ENCODE results near the gene RASA4.
"Not testable (repeated sequence)": the region's sequence is repeated elsewhere in the genome, so short reads cannot be mapped to it uniquely, and the experiment has no call there.

DNA sequence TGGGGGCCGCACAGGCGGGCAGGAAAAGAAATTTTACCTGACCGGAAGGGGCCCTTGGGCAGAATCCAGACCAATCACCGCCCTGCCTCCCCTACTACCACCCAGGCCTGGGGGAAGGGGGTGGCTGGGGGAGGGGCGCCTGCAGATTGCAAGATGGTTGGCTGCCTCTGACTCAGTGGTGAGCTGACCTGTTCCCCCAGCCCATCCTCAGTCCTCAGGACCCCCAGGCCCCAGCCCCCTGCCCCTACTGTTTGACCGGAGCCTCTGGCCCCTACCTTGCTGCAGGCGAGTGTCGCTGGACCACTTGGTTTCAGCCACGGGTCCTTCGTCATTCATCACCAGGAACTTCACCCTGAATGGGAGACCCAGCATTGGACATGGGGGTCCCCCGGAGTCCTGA, 22.3 kb upstream of the RASA4 start:
- not testable (repeated sequence) for TF ChIP-seq EZH2 (IDR thresholded peaks at IDR 0.05)
- TF ChIP-seq, protein P1, sequence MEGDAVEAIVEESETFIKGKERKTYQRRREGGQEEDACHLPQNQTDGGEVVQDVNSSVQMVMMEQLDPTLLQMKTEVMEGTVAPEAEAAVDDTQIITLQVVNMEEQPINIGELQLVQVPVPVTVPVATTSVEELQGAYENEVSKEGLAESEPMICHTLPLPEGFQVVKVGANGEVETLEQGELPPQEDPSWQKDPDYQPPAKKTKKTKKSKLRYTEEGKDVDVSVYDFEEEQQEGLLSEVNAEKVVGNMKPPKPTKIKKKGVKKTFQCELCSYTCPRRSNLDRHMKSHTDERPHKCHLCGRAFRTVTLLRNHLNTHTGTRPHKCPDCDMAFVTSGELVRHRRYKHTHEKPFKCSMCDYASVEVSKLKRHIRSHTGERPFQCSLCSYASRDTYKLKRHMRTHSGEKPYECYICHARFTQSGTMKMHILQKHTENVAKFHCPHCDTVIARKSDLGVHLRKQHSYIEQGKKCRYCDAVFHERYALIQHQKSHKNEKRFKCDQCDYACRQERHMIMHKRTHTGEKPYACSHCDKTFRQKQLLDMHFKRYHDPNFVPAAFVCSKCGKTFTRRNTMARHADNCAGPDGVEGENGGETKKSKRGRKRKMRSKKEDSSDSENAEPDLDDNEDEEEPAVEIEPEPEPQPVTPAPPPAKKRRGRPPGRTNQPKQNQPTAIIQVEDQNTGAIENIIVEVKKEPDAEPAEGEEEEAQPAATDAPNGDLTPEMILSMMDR (IDR thresholded peaks at IDR 0.05) = not testable (repeated sequence)

Data from neural progenitor cell (in vitro differentiated cells).